Nephron (organoid): ENCODE measurements around the gene CCDC106.

Source experiments
- H3K27ac Mint-ChIP-seq, 3 experiments: 2 replicates each; pipeline ENCODE4 v1.8.0; 2020; ENCODE audit warnings: mixed read lengths in 3 of 3, mild to moderate bottlenecking in 2 of 3, moderate library complexity in 1 of 3
- H3K27me3 Mint-ChIP-seq: 2 replicates; pipeline ENCODE4 v1.8.0; 2021; ENCODE audit warnings: low read depth, mild to moderate bottlenecking, moderate library complexity, mixed read lengths
- H3K36me3 Mint-ChIP-seq: 2 replicates; pipeline ENCODE4 v1.8.0; 2020; ENCODE audit warnings: low read depth, mixed read lengths
- H3K4me1 Mint-ChIP-seq: 2 replicates; pipeline ENCODE4 v1.8.0; 2020; ENCODE audit warnings: mixed read lengths
- H3K4me3 Mint-ChIP-seq, 3 experiments: 2 replicates each; pipeline ENCODE4 v1.8.0; 2020; ENCODE audit warnings: mild to moderate bottlenecking in 3 of 3, mixed read lengths in 3 of 3, moderate library complexity in 2 of 3
- H3K9me3 Mint-ChIP-seq: 2 replicates; pipeline ENCODE4 v1.8.0; 2020; ENCODE audit warnings: mixed read lengths
- CTCF ChIP-seq, 3 experiments: fragments of 200-600 bp; sonication (generic); IDR thresholded peaks; one replicate each; pipeline ENCODE4 v1.5.0; 2021; ENCODE audit warnings: antibody characterized with exemption in 3 of 3; ENCODE audit not compliant: unreplicated experiment in 3 of 3

Gene CCDC106

GRCh38 chr19:55611983-55612645, 35.9 kb upstream of the CCDC106 start:
- H3K27me3 Mint-ChIP-seq = no peaks in the 10 kb centered on the region
- no peak for TF ChIP-seq CTCF (IDR thresholded peaks at IDR 0.05; ENCODE audit: unreplicated experiment in 3 of 3)

GRCh38 chr19:55613396-55613795, 34.6 kb upstream of the CCDC106 start:
- no peak overlapping the region for H3K4me3 Mint-ChIP-seq
- H3K4me1 Mint-ChIP-seq = no peaks in the 10 kb centered on the region
- TF ChIP-seq CTCF (IDR thresholded peaks at IDR 0.05; ENCODE audit: unreplicated experiment in 3 of 3) = no peak
- H3K36me3 Mint-ChIP-seq = peaks cover 57% of the 10 kb centered on the region
- no peak overlapping the region for H3K27ac Mint-ChIP-seq
- no peaks in the 10 kb centered on the region for H3K27me3 Mint-ChIP-seq
- no peaks in the 10 kb centered on the region for H3K9me3 Mint-ChIP-seq

More at GRCh38 chr19:55611983-55612645, 35.9 kb upstream of the CCDC106 start:
- peaks cover 58% of the 10 kb centered on the region for H3K36me3 Mint-ChIP-seq
- peaks cover 5% of the 10 kb centered on the region for H3K4me1 Mint-ChIP-seq
- H3K9me3 Mint-ChIP-seq = no peaks in the 10 kb centered on the region
- H3K27ac Mint-ChIP-seq = peak overlapping the region in 1 of 3 experiments; percentile 65
- H3K4me3 Mint-ChIP-seq = no peak overlapping the region

GRCh38 chr19:55613930-55614710, 33.9 kb upstream of the CCDC106 start:
- H3K27me3 Mint-ChIP-seq = no peaks in the 10 kb centered on the region
- no peaks in the 10 kb centered on the region for H3K9me3 Mint-ChIP-seq
- no peak overlapping the region for H3K27ac Mint-ChIP-seq
- no peaks in the 10 kb centered on the region for H3K4me1 Mint-ChIP-seq
- no peak for TF ChIP-seq CTCF (IDR thresholded peaks at IDR 0.05; ENCODE audit: unreplicated experiment in 3 of 3)
- no peak overlapping the region for H3K4me3 Mint-ChIP-seq
- H3K36me3 Mint-ChIP-seq = peaks cover 52% of the 10 kb centered on the region

GRCh38 chr19:55614711-55615542, 33.1 kb upstream of the CCDC106 start:
- peaks cover 44% of the 10 kb centered on the region for H3K36me3 Mint-ChIP-seq
- no peak overlapping the region for H3K4me3 Mint-ChIP-seq
- H3K27me3 Mint-ChIP-seq = no peaks in the 10 kb centered on the region
- no peak overlapping the region for H3K27ac Mint-ChIP-seq
- no peak for TF ChIP-seq CTCF (IDR thresholded peaks at IDR 0.05; ENCODE audit: unreplicated experiment in 3 of 3)
- H3K4me1 Mint-ChIP-seq = no peaks in the 10 kb centered on the region
- H3K9me3 Mint-ChIP-seq = no peaks in the 10 kb centered on the region

- Mint-ChIP-seq H3K4me3 (no peak overlapping the region), H3K4me1 (no peaks in the 10 kb centered on the region), H3K27me3 (no peaks in the 10 kb centered on the region), H3K9me3 (no peaks in the 10 kb centered on the region), H3K36me3 (peaks cover 45% of the 10 kb centered on the region), H3K27ac (no peak overlapping the region)
- no peak for TF ChIP-seq CTCF (IDR thresholded peaks at IDR 0.05; ENCODE audit: unreplicated experiment in 3 of 3)
Measured at GRCh38 chr19:55615543-55616394, 32.2 kb upstream of the CCDC106 start.
